HEK293 (cell line): ENCODE data around the gene DEDD.
A peak's percentile ranks its signal among the peaks of the same experiment; 100 is the strongest.

Experiments
- BCL11A ChIP-seq: fragments of 450-650 bp; formaldehyde crosslinking; IDR thresholded peaks from 2 replicates; pipeline ENCODE4 v1.5.1; 2016; ENCODE audit warnings: low read depth, missing biosample characterization, missing genetic modification characterization
- IKZF3 ChIP-seq: fragments of 450-650 bp; IDR thresholded peaks from 2 replicates; pipeline ENCODE4 v1.5.0; 2018; ENCODE audit warnings: missing biosample characterization, mild to moderate bottlenecking, missing genetic modification characterization, moderate library complexity
- KLF17 ChIP-seq: fragments of 450-650 bp; formaldehyde crosslinking; IDR thresholded peaks from 2 replicates; pipeline ENCODE4 v1.5.1; 2016; ENCODE audit warnings: missing biosample characterization, missing genetic modification characterization
- KLF7 ChIP-seq: fragments of 450-650 bp; formaldehyde crosslinking; IDR thresholded peaks from 2 replicates; pipeline ENCODE4 v1.5.1; 2016; ENCODE audit warnings: missing biosample characterization, missing genetic modification characterization, borderline replicate concordance
- OVOL3 ChIP-seq: fragments of 450-650 bp; formaldehyde crosslinking; IDR thresholded peaks from 2 replicates; pipeline ENCODE4 v1.5.1; 2016; ENCODE audit warnings: missing biosample characterization, missing genetic modification characterization
- PRDM6 ChIP-seq: fragments of 450-650 bp; formaldehyde crosslinking; IDR thresholded peaks from 2 replicates; pipeline ENCODE4 v1.5.1; 2017; ENCODE audit warnings: missing biosample characterization, missing genetic modification characterization
- SETDB1 ChIP-seq: IDR thresholded peaks from one replicate; pipeline ENCODE4 v1.6.1; 2017; ENCODE audit warnings: mild to moderate bottlenecking, low read length, moderate library complexity, mixed read lengths; ENCODE audit not compliant: insufficient read length
- SP2 ChIP-seq: fragments of 450-650 bp; formaldehyde crosslinking; IDR thresholded peaks from 2 replicates; pipeline ENCODE4 v1.5.1; 2016; ENCODE audit warnings: missing biosample characterization, missing genetic modification characterization
- TCF7L2 ChIP-seq: IDR thresholded peaks from 2 replicates; pipeline ENCODE4 v1.6.1; 2011; ENCODE audit warnings: low read depth, mild to moderate bottlenecking, inconsistent platforms, low read length, moderate library complexity, borderline replicate concordance
- ZBTB20 ChIP-seq: fragments of 450-650 bp; formaldehyde crosslinking; IDR thresholded peaks from 2 replicates; pipeline ENCODE4 v1.5.1; 2016; ENCODE audit warnings: missing biosample characterization, missing genetic modification characterization
- ZBTB26 ChIP-seq: fragments of 450-650 bp; formaldehyde crosslinking; optimal IDR thresholded peaks from 2 replicates; pipeline ENCODE3; 2016; ENCODE audit warnings: missing biosample characterization, mild to moderate bottlenecking, missing genetic modification characterization
- ZNF114 ChIP-seq: fragments of 450-650 bp; formaldehyde crosslinking; IDR thresholded peaks from 2 replicates; pipeline ENCODE4 v1.5.0; 2017; ENCODE audit warnings: missing biosample characterization, missing genetic modification characterization
- ZNF132 ChIP-seq: fragments of 450-650 bp; formaldehyde crosslinking; IDR thresholded peaks from 2 replicates; pipeline ENCODE4 v1.5.1; 2017; ENCODE audit warnings: missing biosample characterization, missing genetic modification characterization, borderline replicate concordance
- ZNF133 ChIP-seq: fragments of 450-650 bp; formaldehyde crosslinking; IDR thresholded peaks from 2 replicates; pipeline ENCODE4 v1.5.1; 2016; ENCODE audit warnings: missing biosample characterization, missing genetic modification characterization
- ZNF18 ChIP-seq: fragments of 450-650 bp; formaldehyde crosslinking; IDR thresholded peaks from 2 replicates; pipeline ENCODE4 v1.5.1; 2016; ENCODE audit warnings: missing biosample characterization, missing genetic modification characterization
- ZNF202 ChIP-seq: fragments of 450-650 bp; formaldehyde crosslinking; IDR thresholded peaks from 2 replicates; pipeline ENCODE4 v1.5.1; 2016; ENCODE audit warnings: missing biosample characterization, missing genetic modification characterization, borderline replicate concordance
- ZNF223 ChIP-seq: fragments of 450-650 bp; formaldehyde crosslinking; IDR thresholded peaks from 2 replicates; pipeline ENCODE4 v1.5.1; 2016; ENCODE audit warnings: missing biosample characterization, missing genetic modification characterization
- ZNF239 ChIP-seq: fragments of 450-650 bp; formaldehyde crosslinking; IDR thresholded peaks from 2 replicates; pipeline ENCODE4 v1.5.1; 2016; ENCODE audit warnings: missing biosample characterization, missing genetic modification characterization
- ZNF248 ChIP-seq: fragments of 450-650 bp; formaldehyde crosslinking; IDR thresholded peaks from 2 replicates; pipeline ENCODE4 v1.5.1; 2017; ENCODE audit warnings: missing biosample characterization, missing genetic modification characterization
- ZNF280C ChIP-seq: fragments of 450-650 bp; formaldehyde crosslinking; IDR thresholded peaks from 2 replicates; pipeline ENCODE4 v1.5.1; 2016; ENCODE audit warnings: missing biosample characterization, missing genetic modification characterization
- ZNF292 ChIP-seq: fragments of 450-650 bp; formaldehyde crosslinking; IDR thresholded peaks from 2 replicates; pipeline ENCODE4 v1.5.1; 2016; ENCODE audit warnings: low read depth, missing biosample characterization, missing genetic modification characterization, borderline replicate concordance
- ZNF302 ChIP-seq: fragments of 450-650 bp; formaldehyde crosslinking; IDR thresholded peaks from 2 replicates; pipeline ENCODE4 v1.5.1; 2016; ENCODE audit warnings: missing biosample characterization, missing genetic modification characterization, low read depth
- ZNF350 ChIP-seq: fragments of 450-650 bp; formaldehyde crosslinking; IDR thresholded peaks from 2 replicates; pipeline ENCODE4 v1.5.0; 2017; ENCODE audit warnings: missing biosample characterization, mild to moderate bottlenecking, missing genetic modification characterization
- ZNF362 ChIP-seq: fragments of 450-650 bp; formaldehyde crosslinking; IDR thresholded peaks from 2 replicates; pipeline ENCODE4 v1.5.1; 2016; ENCODE audit warnings: missing biosample characterization, missing genetic modification characterization
- ZNF416 ChIP-seq: fragments of 450-650 bp; formaldehyde crosslinking; IDR thresholded peaks from 2 replicates; pipeline ENCODE4 v1.5.1; 2016; ENCODE audit warnings: missing biosample characterization, missing genetic modification characterization
- ZNF530 ChIP-seq: fragments of 450-650 bp; formaldehyde crosslinking; IDR thresholded peaks from 2 replicates; pipeline ENCODE4 v1.5.1; 2016; ENCODE audit warnings: low read depth, missing biosample characterization, missing genetic modification characterization
- ZNF555 ChIP-seq: fragments of 450-650 bp; formaldehyde crosslinking; conservative IDR thresholded peaks from 2 replicates; pipeline ENCODE4 v1.5.1; 2017; ENCODE audit warnings: missing biosample characterization, mild to moderate bottlenecking, missing genetic modification characterization, inconsistent platforms
- ZNF600 ChIP-seq: fragments of 450-650 bp; formaldehyde crosslinking; IDR thresholded peaks from 2 replicates; pipeline ENCODE4 v1.5.1; 2016; ENCODE audit warnings: missing biosample characterization, missing genetic modification characterization
- ZNF610 ChIP-seq: fragments of 450-650 bp; formaldehyde crosslinking; IDR thresholded peaks from 2 replicates; pipeline ENCODE4 v1.5.1; 2016; ENCODE audit warnings: missing biosample characterization, missing genetic modification characterization, borderline replicate concordance
- ZNF664 ChIP-seq: fragments of 450-650 bp; formaldehyde crosslinking; IDR thresholded peaks from 2 replicates; pipeline ENCODE4 v1.5.1; 2016; ENCODE audit warnings: missing biosample characterization, missing genetic modification characterization
- ZNF76 ChIP-seq: fragments of 450-650 bp; formaldehyde crosslinking; IDR thresholded peaks from 2 replicates; pipeline ENCODE4; 2016; ENCODE audit warnings: low read depth, missing biosample characterization, missing genetic modification characterization, borderline replicate concordance
- ZNF791 ChIP-seq: fragments of 450-650 bp; formaldehyde crosslinking; IDR thresholded peaks from 2 replicates; pipeline ENCODE4 v1.5.1; 2016; ENCODE audit warnings: missing biosample characterization, missing genetic modification characterization
- ZNF837 ChIP-seq: fragments of 450-650 bp; formaldehyde crosslinking; IDR thresholded peaks from 2 replicates; pipeline ENCODE4 v1.5.1; 2016; ENCODE audit warnings: missing biosample characterization, missing genetic modification characterization

Gene DEDD

GRCh38 chr1:161115132-161115711, 17.2 kb downstream of the DEDD start (continued):
- TF ChIP-seq ZBTB26 (tag by site-specific recombination) (no peak), ZNF610 (tag by site-specific recombination) (no peak), OVOL3 (tag by site-specific recombination) (no peak), SETDB1 (no peak), KLF17 (peak; percentile 91), ZNF416 (tag by site-specific recombination) (no peak), ZNF239 (tag by site-specific recombination) (no peak), ZNF76 (peak; percentile 27; the same call in 1 of the 2 replicates), PRDM6 (tag by site-specific recombination) (no peak), ZNF837 (tag by site-specific recombination) (no peak), KLF7 (tag by site-specific recombination) (no peak), SP2 (0 out of 2 replicates have a peak, but pooled peaks have one; percentile 7), ZNF302 (tag by site-specific recombination) (no peak), ZBTB20 (tag by site-specific recombination) (no peak), ZNF223 (tag by site-specific recombination) (no peak), ZNF555 (tag by site-specific recombination) (no peak), ZNF133 (tag by site-specific recombination) (no peak), ZNF248 (tag by site-specific recombination) (no peak), TCF7L2 (no peak), ZNF664 (tag by site-specific recombination) (no peak), ZNF292 (tag by site-specific recombination) (no peak), ZNF202 (tag by site-specific recombination) (no peak), ZNF362 (tag by site-specific recombination) (peak; percentile 85; the same call in 1 of the 2 replicates), ZNF114 (tag by site-specific recombination) (no peak), ZNF280C (tag by site-specific recombination) (no peak), IKZF3 (tag by site-specific recombination) (no peak), ZNF132 (no peak), ZNF18 (tag by site-specific recombination) (no peak), ZNF600 (tag by site-specific recombination) (peak; percentile 71; the same call in 1 of the 2 replicates), BCL11A (tag by site-specific recombination) (peak; percentile 82; the same call in 1 of the 2 replicates), ZNF791 (no peak), ZNF530 (tag by site-specific recombination) (no peak), ZNF350 (tag by site-specific recombination) (no peak)
